ENCODE data around the gene ANKRD33B. TPM values are rescaled to one million over a fixed set of nuclear protein-coding genes. Genes with fewer than 3 reads are reported as not detected.

ANKRD33B gene
- total RNA-seq, 4 donors from 2014 or later: 21.3 to 34.9 (median 30.5) TPM

DNA sequence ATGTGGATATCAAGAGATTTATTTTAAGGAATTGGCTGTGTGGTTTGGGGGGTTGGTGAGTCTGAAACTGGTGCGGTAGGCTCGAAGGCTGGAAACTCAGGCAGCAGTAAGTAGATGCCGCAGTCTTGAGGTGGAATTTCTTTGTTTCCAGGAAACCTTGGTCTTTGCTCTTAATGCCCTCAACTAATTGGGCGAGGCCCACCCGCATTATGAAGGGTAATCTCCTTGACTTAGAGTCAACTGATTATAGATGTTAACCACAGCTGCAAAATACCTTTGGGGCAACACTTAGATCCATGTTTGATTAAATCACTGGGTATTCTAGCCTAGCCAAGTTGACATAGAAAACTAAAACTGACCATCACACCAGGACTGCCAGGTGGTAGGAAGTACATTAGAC, 83.8 kb downstream of the ANKRD33B start:
- no peaks in the 10 kb centered on the region for H3K9me3 ChIP-seq
- H3K4me1 ChIP-seq: peaks cover 0 to 9% (median 4%) of the 10 kb centered on the region in 4 donors
- TF ChIP-seq POLR2A (IDR thresholded peaks at IDR 0.05) (no peak), EP300 (IDR thresholded peaks at IDR 0.05) (no peak)
- TF ChIP-seq, protein P1, sequence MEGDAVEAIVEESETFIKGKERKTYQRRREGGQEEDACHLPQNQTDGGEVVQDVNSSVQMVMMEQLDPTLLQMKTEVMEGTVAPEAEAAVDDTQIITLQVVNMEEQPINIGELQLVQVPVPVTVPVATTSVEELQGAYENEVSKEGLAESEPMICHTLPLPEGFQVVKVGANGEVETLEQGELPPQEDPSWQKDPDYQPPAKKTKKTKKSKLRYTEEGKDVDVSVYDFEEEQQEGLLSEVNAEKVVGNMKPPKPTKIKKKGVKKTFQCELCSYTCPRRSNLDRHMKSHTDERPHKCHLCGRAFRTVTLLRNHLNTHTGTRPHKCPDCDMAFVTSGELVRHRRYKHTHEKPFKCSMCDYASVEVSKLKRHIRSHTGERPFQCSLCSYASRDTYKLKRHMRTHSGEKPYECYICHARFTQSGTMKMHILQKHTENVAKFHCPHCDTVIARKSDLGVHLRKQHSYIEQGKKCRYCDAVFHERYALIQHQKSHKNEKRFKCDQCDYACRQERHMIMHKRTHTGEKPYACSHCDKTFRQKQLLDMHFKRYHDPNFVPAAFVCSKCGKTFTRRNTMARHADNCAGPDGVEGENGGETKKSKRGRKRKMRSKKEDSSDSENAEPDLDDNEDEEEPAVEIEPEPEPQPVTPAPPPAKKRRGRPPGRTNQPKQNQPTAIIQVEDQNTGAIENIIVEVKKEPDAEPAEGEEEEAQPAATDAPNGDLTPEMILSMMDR (IDR thresholded peaks at IDR 0.05): no peak
- no peaks in the 10 kb centered on the region for H3K27me3 ChIP-seq
- DNase-seq (ENCODE audit: low spot score in 2 of 2): no peak
- H3K36me3 ChIP-seq: peaks cover 0 to 15% (median 0%) of the 10 kb centered on the region in 3 donors
- no peak overlapping the region for H3K4me3 ChIP-seq
- WGBS, 2 donors: 91 to 94% methylated on average over 5 of the region's 5 CpGs
- no peak overlapping the region for H3K27ac ChIP-seq

DNA sequence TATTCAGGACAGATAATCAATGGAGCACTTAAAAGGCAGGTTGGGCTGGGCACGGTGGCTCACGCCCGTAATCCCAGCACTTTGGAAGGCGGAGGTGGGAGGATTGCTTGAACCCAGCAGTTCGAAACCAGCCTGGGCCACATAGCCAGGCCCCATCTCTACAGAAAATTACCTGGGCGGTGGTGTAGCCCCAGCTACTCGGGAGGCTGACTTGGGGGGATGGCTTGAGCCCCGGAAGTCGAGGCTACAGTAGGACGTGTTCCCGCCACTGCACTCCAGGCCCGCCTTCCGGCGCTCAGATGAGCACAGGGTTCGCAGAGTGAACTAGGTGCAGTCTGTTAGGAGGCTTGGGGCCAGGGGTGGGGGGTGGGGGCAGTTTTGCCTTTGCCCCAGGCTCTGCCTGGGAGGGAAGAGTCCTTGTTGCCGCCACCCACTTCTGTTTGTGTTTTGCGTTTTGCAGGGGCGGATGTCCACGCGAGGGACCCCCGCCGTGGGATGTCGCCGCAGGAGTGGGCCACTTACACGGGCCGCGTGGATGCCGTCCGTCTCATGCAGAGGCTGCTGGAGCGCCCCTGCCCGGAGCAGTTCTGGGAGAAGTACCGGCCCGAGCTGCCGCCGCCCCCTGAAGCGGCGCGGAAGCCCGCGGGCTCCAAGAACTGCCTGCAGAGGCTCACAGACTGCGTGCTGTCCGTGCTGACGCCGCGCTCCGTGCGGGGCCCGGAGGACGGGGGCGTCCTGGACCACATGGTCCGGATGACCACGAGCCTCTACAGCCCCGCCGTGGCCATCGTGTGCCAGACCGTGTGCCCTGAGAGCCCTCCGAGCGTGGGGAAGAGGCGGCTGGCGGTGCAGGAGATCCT, 85.2 kb downstream of the ANKRD33B start:
- no peaks in the 10 kb centered on the region for H3K9me3 ChIP-seq
- DNase-seq (ENCODE audit: low spot score in 2 of 2): no peak
- no peak overlapping the region for H3K4me3 ChIP-seq
- WGBS, 2 donors: 77% methylated on average over 32 to 60 of the region's 60 CpGs
- peaks cover 0 to 23% (median 4%) of the 10 kb centered on the region in 4 donors for H3K4me1 ChIP-seq
- TF ChIP-seq POLR2A (IDR thresholded peaks at IDR 0.05) (no peak), EP300 (IDR thresholded peaks at IDR 0.05) (no peak)
- TF ChIP-seq, protein P1 (IDR thresholded peaks at IDR 0.05): no peak
- peaks cover 0 to 15% (median 0%) of the 10 kb centered on the region in 3 donors for H3K36me3 ChIP-seq
- H3K27me3 ChIP-seq: no peaks in the 10 kb centered on the region
- no peak overlapping the region for H3K27ac ChIP-seq

DNA sequence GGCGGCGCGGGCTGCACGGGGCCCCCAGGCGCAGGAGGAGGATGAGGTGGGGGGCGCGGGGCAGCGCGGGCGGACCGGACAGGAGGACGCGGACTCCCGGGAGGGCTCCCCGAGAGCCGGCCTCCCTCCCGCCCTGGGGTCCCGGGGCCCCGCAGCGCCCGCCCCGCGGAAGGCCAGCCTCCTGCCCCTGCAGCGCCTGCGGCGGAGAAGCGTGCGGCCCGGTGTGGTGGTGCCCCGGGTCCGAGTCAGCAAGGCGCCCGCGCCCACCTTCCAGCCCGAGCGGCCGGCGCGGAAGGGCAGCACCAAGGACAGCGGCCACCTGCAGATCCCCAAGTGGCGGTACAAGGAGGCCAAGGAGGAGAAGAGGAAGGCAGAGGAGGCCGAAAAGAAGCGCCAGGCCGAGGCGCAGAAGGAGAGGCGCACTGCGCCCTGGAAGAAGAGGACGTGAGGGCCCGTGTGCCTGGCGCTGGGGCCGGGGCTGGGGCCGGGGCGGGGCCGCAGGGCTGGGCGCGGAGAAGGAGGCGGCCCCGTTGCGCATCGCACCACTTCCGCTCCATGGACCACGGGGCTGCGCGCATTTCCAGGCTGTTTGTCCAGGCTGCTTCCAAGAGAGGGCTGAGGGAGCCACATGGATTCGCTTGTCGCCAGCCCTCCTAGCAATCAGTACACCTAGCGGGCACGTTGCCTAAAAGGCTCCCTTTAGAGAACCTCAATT, 86.0 kb downstream of the ANKRD33B start:
- Histone ChIP-seq H3K27me3 (no peaks in the 10 kb centered on the region), H3K4me3 (no peak overlapping the region), H3K36me3 (peaks cover 0 to 15% (median 0%) of the 10 kb centered on the region in 3 donors), H3K4me1 (peaks cover 0 to 29% (median 4%) of the 10 kb centered on the region in 4 donors), H3K9me3 (no peaks in the 10 kb centered on the region), H3K27ac (no peak overlapping the region)
- TF ChIP-seq EP300 (IDR thresholded peaks at IDR 0.05): no peak
- TF ChIP-seq POLR2A (IDR thresholded peaks at IDR 0.05): no peak
- TF ChIP-seq, protein P1 (IDR thresholded peaks at IDR 0.05): no peak
- DNase-seq (ENCODE audit: low spot score in 2 of 2): no peak
- WGBS, 2 donors: 66 to 74% methylated on average over 44 to 68 of the region's 68 CpGs

DNA sequence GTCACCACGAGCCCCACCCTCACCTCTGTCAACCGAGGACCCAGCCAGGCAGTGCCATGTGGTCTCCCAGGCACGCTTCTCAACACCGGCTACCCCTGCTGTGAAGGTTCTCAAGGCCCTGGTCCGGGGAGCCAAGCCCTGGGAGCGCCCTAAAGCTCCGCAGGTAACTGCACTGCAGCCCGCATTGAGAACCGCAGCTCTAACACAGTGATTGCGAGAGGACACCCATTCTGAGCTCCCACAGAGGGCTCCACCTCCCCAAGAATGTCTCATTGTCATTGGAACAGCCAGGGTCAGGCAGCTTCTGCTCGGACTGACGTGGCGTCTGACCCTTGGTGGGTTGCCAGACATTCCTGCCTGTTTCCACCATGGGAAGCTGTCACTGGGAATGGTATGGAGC, 88.3 kb downstream of the ANKRD33B start:
- WGBS, 2 donors: 65 to 76% methylated on average over 12 to 13 of the region's 13 CpGs
- no peak for DNase-seq (ENCODE audit: low spot score in 2 of 2)
- TF ChIP-seq EP300 (IDR thresholded peaks at IDR 0.05) (no peak), POLR2A (IDR thresholded peaks at IDR 0.05) (no peak)
- TF ChIP-seq, protein P1 (IDR thresholded peaks at IDR 0.05): no peak
- Histone ChIP-seq H3K27ac (no peak overlapping the region), H3K9me3 (no peaks in the 10 kb centered on the region), H3K36me3 (peaks cover 0 to 34% (median 0%) of the 10 kb centered on the region in 3 donors), H3K4me1 (peaks cover 0 to 29% (median 4%) of the 10 kb centered on the region in 4 donors), H3K27me3 (no peaks in the 10 kb centered on the region), H3K4me3 (no peak overlapping the region)

DNA sequence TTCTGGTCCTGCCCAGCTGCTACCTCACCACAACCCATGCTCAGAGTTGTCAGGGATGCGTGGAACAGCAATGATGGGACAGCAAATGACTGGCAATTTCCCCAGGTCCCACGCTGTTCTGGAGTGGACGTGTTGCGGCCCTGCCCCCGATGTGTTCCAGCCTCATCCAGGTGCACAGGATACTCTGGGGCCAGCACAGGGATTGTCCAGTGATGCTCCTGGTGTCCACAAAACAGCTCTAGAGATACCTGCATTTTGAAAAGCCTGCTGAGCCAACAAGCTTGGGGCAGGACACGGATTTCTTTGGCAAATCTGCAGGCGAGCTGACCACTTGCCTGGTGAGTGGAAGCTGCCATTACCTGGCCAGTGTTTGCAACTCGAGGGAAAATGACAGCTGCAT, 88.7 kb downstream of the ANKRD33B start:
- TF ChIP-seq, protein P1 (IDR thresholded peaks at IDR 0.05): no peak
- TF ChIP-seq POLR2A (IDR thresholded peaks at IDR 0.05) (no peak), EP300 (IDR thresholded peaks at IDR 0.05) (no peak)
- no peaks in the 10 kb centered on the region for H3K9me3 ChIP-seq
- H3K4me3 ChIP-seq: no peak overlapping the region
- H3K27me3 ChIP-seq: no peaks in the 10 kb centered on the region
- no peak for DNase-seq (ENCODE audit: low spot score in 2 of 2)
- peaks cover 0 to 29% (median 4%) of the 10 kb centered on the region in 4 donors for H3K4me1 ChIP-seq
- no peak overlapping the region for H3K27ac ChIP-seq
- H3K36me3 ChIP-seq: peaks cover 0 to 34% (median 0%) of the 10 kb centered on the region in 3 donors
- 80 to 85% methylated on average over 6 to 8 of the region's 8 CpGs for WGBS, 2 donors

Measured in tibial nerve (tissue), 4 donors.